ENCODE measurements around the gene MPHOSPH6. TPM values are rescaled to one million over a fixed set of nuclear protein-coding genes. Genes with fewer than 3 reads are reported as not detected.

The MPHOSPH6 gene
- total RNA-seq, 1 donor from 2014 or later = 54.8 TPM

- H3K4me3 Mint-ChIP-seq = no peak overlapping the region
- no peak for DNase-seq
- H3K4me1 Mint-ChIP-seq = peaks cover 14% of the 10 kb centered on the region
- no peaks in the 10 kb centered on the region for H3K9me3 Mint-ChIP-seq
- H3K27ac Mint-ChIP-seq = no peak overlapping the region
- H3K36me3 Mint-ChIP-seq (ENCODE audit: low read depth) = no peaks in the 10 kb centered on the region
- intact Hi-C loops (cut with micrococcal nuclease) = no loop called here
- peaks cover 22% of the 10 kb centered on the region for H3K27me3 Mint-ChIP-seq
Measured at GRCh38 chr16:82185012-82185411, 15.0 kb upstream of the MPHOSPH6 start.

- no peak for DNase-seq
- Mint-ChIP-seq H3K4me3 (no peak overlapping the region), H3K27ac (no peak overlapping the region), H3K9me3 (no peaks in the 10 kb centered on the region), H3K36me3 (ENCODE audit: low read depth) (no peaks in the 10 kb centered on the region), H3K4me1 (peaks cover 14% of the 10 kb centered on the region), H3K27me3 (peaks cover 22% of the 10 kb centered on the region)
- intact Hi-C loops (cut with micrococcal nuclease) = no loop called here
Measured at GRCh38 chr16:82184213-82184612, 14.2 kb upstream of the MPHOSPH6 start.

GRCh38 chr16:82183004-82183397 lies 13.0 kb upstream of the MPHOSPH6 start:
- H3K27ac Mint-ChIP-seq = no peak overlapping the region
- H3K36me3 Mint-ChIP-seq (ENCODE audit: low read depth) = no peaks in the 10 kb centered on the region
- H3K4me1 Mint-ChIP-seq = peaks cover 11% of the 10 kb centered on the region
- intact Hi-C loops (cut with micrococcal nuclease) = no loop called here
- no peak overlapping the region for H3K4me3 Mint-ChIP-seq
- DNase-seq = no peak
- H3K27me3 Mint-ChIP-seq = peaks cover 31% of the 10 kb centered on the region
- H3K9me3 Mint-ChIP-seq = no peaks in the 10 kb centered on the region

GRCh38 chr16:82182266-82183003 lies 12.4 kb upstream of the MPHOSPH6 start:
- DNase-seq = no peak

GRCh38 chr16:82181461-82182185 lies 11.6 kb upstream of the MPHOSPH6 start:
- no peak overlapping the region for H3K4me3 Mint-ChIP-seq
- H3K27ac Mint-ChIP-seq = no peak overlapping the region
- no peaks in the 10 kb centered on the region for H3K9me3 Mint-ChIP-seq
- H3K4me1 Mint-ChIP-seq = no peaks in the 10 kb centered on the region
- no peaks in the 10 kb centered on the region for H3K36me3 Mint-ChIP-seq (ENCODE audit: low read depth)
- peaks cover 33% of the 10 kb centered on the region for H3K27me3 Mint-ChIP-seq
- no peak for DNase-seq
- intact Hi-C loops (cut with micrococcal nuclease) = no loop called here

More at GRCh38 chr16:82182266-82183003, 12.4 kb upstream of the MPHOSPH6 start:
- peaks cover 6% of the 10 kb centered on the region for H3K4me1 Mint-ChIP-seq
- no peaks in the 10 kb centered on the region for H3K9me3 Mint-ChIP-seq
- H3K27ac Mint-ChIP-seq = no peak overlapping the region
- H3K27me3 Mint-ChIP-seq = peaks cover 30% of the 10 kb centered on the region
- H3K36me3 Mint-ChIP-seq (ENCODE audit: low read depth) = no peaks in the 10 kb centered on the region
- intact Hi-C loops (cut with micrococcal nuclease) = no loop called here
- no peak overlapping the region for H3K4me3 Mint-ChIP-seq

- no peak overlapping the region for H3K27ac Mint-ChIP-seq
- DNase-seq = no peak
- H3K27me3 Mint-ChIP-seq = peaks cover 47% of the 10 kb centered on the region
- H3K4me1 Mint-ChIP-seq = no peaks in the 10 kb centered on the region
- no peaks in the 10 kb centered on the region for H3K36me3 Mint-ChIP-seq (ENCODE audit: low read depth)
- H3K4me3 Mint-ChIP-seq = no peak overlapping the region
- H3K9me3 Mint-ChIP-seq = no peaks in the 10 kb centered on the region
- intact Hi-C loops (cut with micrococcal nuclease) = no loop called here
Measured at GRCh38 chr16:82178352-82178751, 8.3 kb upstream of the MPHOSPH6 start.

GRCh38 chr16:82177555-82177954 lies 7.5 kb upstream of the MPHOSPH6 start:
- no peak for DNase-seq
- no peaks in the 10 kb centered on the region for H3K9me3 Mint-ChIP-seq
- peaks cover 50% of the 10 kb centered on the region for H3K27me3 Mint-ChIP-seq
- intact Hi-C loops (cut with micrococcal nuclease) = no loop called here
- no peaks in the 10 kb centered on the region for H3K36me3 Mint-ChIP-seq (ENCODE audit: low read depth)
- H3K4me1 Mint-ChIP-seq = no peaks in the 10 kb centered on the region
- no peak overlapping the region for H3K27ac Mint-ChIP-seq
- H3K4me3 Mint-ChIP-seq = no peak overlapping the region

GRCh38 chr16:82176204-82176603 lies 6.2 kb upstream of the MPHOSPH6 start:
- Mint-ChIP-seq H3K27me3 (peaks cover 59% of the 10 kb centered on the region), H3K4me1 (no peaks in the 10 kb centered on the region)

GRCh38 chr16:82175627-82176026 lies 5.6 kb upstream of the MPHOSPH6 start:
- intact Hi-C loops (cut with micrococcal nuclease) = no loop called here

More at GRCh38 chr16:82176204-82176603, 6.2 kb upstream of the MPHOSPH6 start:
- no peak for DNase-seq
- H3K27ac Mint-ChIP-seq = no peak overlapping the region
- H3K4me3 Mint-ChIP-seq = no peak overlapping the region
- intact Hi-C loops (cut with micrococcal nuclease) = no loop called here
- H3K36me3 Mint-ChIP-seq (ENCODE audit: low read depth) = no peaks in the 10 kb centered on the region
- no peaks in the 10 kb centered on the region for H3K9me3 Mint-ChIP-seq

GRCh38 chr16:82167670-82168069 lies 2.4 kb downstream of the MPHOSPH6 start:
- no peak overlapping the region for H3K27ac Mint-ChIP-seq

More at GRCh38 chr16:82175627-82176026, 5.6 kb upstream of the MPHOSPH6 start:
- H3K36me3 Mint-ChIP-seq (ENCODE audit: low read depth) = no peaks in the 10 kb centered on the region
- no peak overlapping the region for H3K4me3 Mint-ChIP-seq
- no peak overlapping the region for H3K27ac Mint-ChIP-seq
- H3K27me3 Mint-ChIP-seq = peaks cover 61% of the 10 kb centered on the region
- DNase-seq = no peak
- H3K9me3 Mint-ChIP-seq = no peaks in the 10 kb centered on the region
- H3K4me1 Mint-ChIP-seq = no peaks in the 10 kb centered on the region

GRCh38 chr16:82160226-82160625 lies 9.8 kb downstream of the MPHOSPH6 start:
- no peaks in the 10 kb centered on the region for H3K27me3 Mint-ChIP-seq
- H3K36me3 Mint-ChIP-seq (ENCODE audit: low read depth) = peaks cover 65% of the 10 kb centered on the region
- intact Hi-C loops (cut with micrococcal nuclease) = no loop called here
- H3K4me1 Mint-ChIP-seq = peaks cover 31% of the 10 kb centered on the region
- H3K4me3 Mint-ChIP-seq = no peak overlapping the region
- no peak for DNase-seq
- H3K27ac Mint-ChIP-seq = no peak overlapping the region
- H3K9me3 Mint-ChIP-seq = peaks cover 1% of the 10 kb centered on the region

More at GRCh38 chr16:82167670-82168069, 2.4 kb downstream of the MPHOSPH6 start:
- peaks cover 17% of the 10 kb centered on the region for H3K27me3 Mint-ChIP-seq
- no peak for DNase-seq
- peaks cover 59% of the 10 kb centered on the region for H3K36me3 Mint-ChIP-seq (ENCODE audit: low read depth)
- no peak overlapping the region for H3K4me3 Mint-ChIP-seq
- intact Hi-C loops (cut with micrococcal nuclease) = loop anchor here (5.0 kb wide), 1 partner anchor 35 kb away; no protein-coding TSS in a partner anchor
- H3K9me3 Mint-ChIP-seq = peaks cover 18% of the 10 kb centered on the region
- peaks cover 24% of the 10 kb centered on the region for H3K4me1 Mint-ChIP-seq

- intact Hi-C loops (cut with micrococcal nuclease) = no loop called here
- no peak for DNase-seq
- Mint-ChIP-seq H3K9me3 (no peaks in the 10 kb centered on the region), H3K36me3 (ENCODE audit: low read depth) (peaks cover 61% of the 10 kb centered on the region), H3K4me3 (no peak overlapping the region), H3K27ac (no peak overlapping the region), H3K4me1 (peaks cover 23% of the 10 kb centered on the region), H3K27me3 (no peaks in the 10 kb centered on the region)
Measured at GRCh38 chr16:82157836-82158235, 12.2 kb downstream of the MPHOSPH6 start.

GRCh38 chr16:82157534-82157812 lies 12.6 kb downstream of the MPHOSPH6 start:
- Mint-ChIP-seq H3K27ac (no peak overlapping the region), H3K27me3 (no peaks in the 10 kb centered on the region), H3K4me1 (peaks cover 21% of the 10 kb centered on the region), H3K4me3 (no peak overlapping the region), H3K36me3 (ENCODE audit: low read depth) (peaks cover 58% of the 10 kb centered on the region), H3K9me3 (no peaks in the 10 kb centered on the region)
- intact Hi-C loops (cut with micrococcal nuclease) = no loop called here
- DNase-seq = no peak

GRCh38 chr16:82156761-82157533 lies 13.1 kb downstream of the MPHOSPH6 start:
- peaks cover 52% of the 10 kb centered on the region for H3K36me3 Mint-ChIP-seq (ENCODE audit: low read depth)
- no peak overlapping the region for H3K4me3 Mint-ChIP-seq
- H3K27ac Mint-ChIP-seq = no peak overlapping the region
- H3K9me3 Mint-ChIP-seq = no peaks in the 10 kb centered on the region
- intact Hi-C loops (cut with micrococcal nuclease) = no loop called here
- no peaks in the 10 kb centered on the region for H3K27me3 Mint-ChIP-seq
- DNase-seq = no peak
- H3K4me1 Mint-ChIP-seq = peaks cover 17% of the 10 kb centered on the region

Data from activated CD4-positive, alpha-beta T cell treated with anti-CD3 and anti-CD28 coated beads, Interleukin-2, amount 10 ng/mL, durations not matched to agents 24 days and 14 days (primary cell).